MM.1S (cell line): ENCODE measurements around the gene SSBP3.

Experiments
- CTCF ChIP-seq: fragments of 300-600 bp; sonication (generic); IDR thresholded peaks from 2 replicates; pipeline ENCODE4 v1.5.1; 2016; ENCODE audit warnings: antibody characterized with exemption, low read length, mixed read lengths
- EZH2phosphoT487 ChIP-seq: fragments of 300-600 bp; sonication (generic); IDR thresholded peaks from 2 replicates; pipeline ENCODE4 v1.6.1; 2018; ENCODE audit warnings: antibody characterized with exemption, low read length

- TF ChIP-seq CTCF, result no peak
- TF ChIP-seq EZH2phosphoT487, result no peak
Measured at GRCh38 chr1:54243022-54243421, 163.2 kb downstream of the SSBP3 start.
